Astrocyte (in vitro differentiated cells and primary cell): Measurements from ENCODE around the gene GPC5.

Experiments used
- EZH2 ChIP-seq: IDR thresholded peaks from 2 replicates; pipeline ENCODE4 v1.6.1; 2012; ENCODE audit warnings: mild to moderate bottlenecking, low read length, inconsistent platforms; ENCODE audit not compliant: insufficient read depth
- TF ChIP-seq, protein P1 (sequence below): IDR thresholded peaks from 2 replicates; pipeline ENCODE4 v1.5.1; 2011; ENCODE audit warnings: low read depth, mild to moderate bottlenecking, inconsistent platforms, low read length, moderate library complexity; ENCODE audit not compliant: insufficient read depth

- TF ChIP-seq, protein P1, sequence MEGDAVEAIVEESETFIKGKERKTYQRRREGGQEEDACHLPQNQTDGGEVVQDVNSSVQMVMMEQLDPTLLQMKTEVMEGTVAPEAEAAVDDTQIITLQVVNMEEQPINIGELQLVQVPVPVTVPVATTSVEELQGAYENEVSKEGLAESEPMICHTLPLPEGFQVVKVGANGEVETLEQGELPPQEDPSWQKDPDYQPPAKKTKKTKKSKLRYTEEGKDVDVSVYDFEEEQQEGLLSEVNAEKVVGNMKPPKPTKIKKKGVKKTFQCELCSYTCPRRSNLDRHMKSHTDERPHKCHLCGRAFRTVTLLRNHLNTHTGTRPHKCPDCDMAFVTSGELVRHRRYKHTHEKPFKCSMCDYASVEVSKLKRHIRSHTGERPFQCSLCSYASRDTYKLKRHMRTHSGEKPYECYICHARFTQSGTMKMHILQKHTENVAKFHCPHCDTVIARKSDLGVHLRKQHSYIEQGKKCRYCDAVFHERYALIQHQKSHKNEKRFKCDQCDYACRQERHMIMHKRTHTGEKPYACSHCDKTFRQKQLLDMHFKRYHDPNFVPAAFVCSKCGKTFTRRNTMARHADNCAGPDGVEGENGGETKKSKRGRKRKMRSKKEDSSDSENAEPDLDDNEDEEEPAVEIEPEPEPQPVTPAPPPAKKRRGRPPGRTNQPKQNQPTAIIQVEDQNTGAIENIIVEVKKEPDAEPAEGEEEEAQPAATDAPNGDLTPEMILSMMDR = no peak
- TF ChIP-seq EZH2 = no peak
Measured at GRCh38 chr13:91356919-91357612, 41.4 kb upstream of the GPC5 start.
